ENCODE measurements around the gene RFNG. TPM values are rescaled to one million over a fixed set of nuclear protein-coding genes. Genes with fewer than 3 reads are reported as not detected.
A peak's percentile ranks its signal among the peaks of the same experiment; 100 is the strongest.

Gene RFNG
- total RNA-seq (29.8 TPM), polyA plus RNA-seq (ENCODE audit: insufficient read depth, low read depth, low replicate concordance) (47.3 TPM)
- long read RNA-seq, donor 1, transcript RFNG-201 (8 exons, 1,828 nt), result minor isoform, 6 of 27 reads
- long read RNA-seq, donor 1, transcript RFNG-209 (1 exons, 2,886 nt), result major isoform, 16 of 27 reads
- long read RNA-seq, donor 1, partial matches to known transcripts, result 0 of 27 reads
- long read RNA-seq, donor 1, other reads (novel, unspliced or antisense), result 0 of 27 reads
- long read RNA-seq, donor 2, transcript RFNG-201 (8 exons, 1,828 nt), result minor isoform, 6 of 25 reads
- long read RNA-seq, donor 2, transcript RFNG-209 (1 exons, 2,886 nt), result major isoform, 13 of 25 reads
- long read RNA-seq, donor 2, partial matches to known transcripts, result 0 of 25 reads
- long read RNA-seq, donor 2, other reads (novel, unspliced or antisense), result 0 of 25 reads
- long read RNA-seq, donor 3, transcript RFNG-209 (1 exons, 2,886 nt), result major isoform, 14 of 23 reads
- long read RNA-seq, donor 3, partial matches to known transcripts, result 0 of 23 reads
- long read RNA-seq, donor 3, other reads (novel, unspliced or antisense), result 0 of 23 reads
- long read RNA-seq, donor 4, transcript RFNG-209 (1 exons, 2,886 nt), result minor isoform, 7 of 131 reads
- long read RNA-seq, donor 4, transcript RFNG-201 (8 exons, 1,828 nt), result major isoform, 9 of 131 reads
- long read RNA-seq, donor 4, partial matches to known transcripts, result 86 of 131 reads
- long read RNA-seq, donor 4, other reads (novel, unspliced or antisense), result 28 of 131 reads
- long read RNA-seq, donor 5, partial matches to known transcripts, result 0 of 1 reads
- long read RNA-seq, donor 5, other reads (novel, unspliced or antisense), result 0 of 1 reads
- long read RNA-seq, donor 6, transcript RFNG-209 (1 exons, 2,886 nt), result major isoform, 8 of 16 reads
- long read RNA-seq, donor 6, transcript RFNG-201 (8 exons, 1,828 nt), result minor isoform, 6 of 16 reads
- long read RNA-seq, donor 6, partial matches to known transcripts, result 0 of 16 reads
- long read RNA-seq, donor 6, other reads (novel, unspliced or antisense), result 0 of 16 reads
- long read RNA-seq, donor 7, transcript RFNG-201 (8 exons, 1,828 nt), result major isoform, 17 of 42 reads
- long read RNA-seq, donor 7, transcript RFNG-209 (1 exons, 2,886 nt), result minor isoform, 7 of 42 reads
- long read RNA-seq, donor 7, partial matches to known transcripts, result 8 of 42 reads
- long read RNA-seq, donor 7, other reads (novel, unspliced or antisense), result 7 of 42 reads
- long read RNA-seq, donor 8, transcript RFNG-201 (8 exons, 1,828 nt), result major isoform, 12 of 24 reads
- long read RNA-seq, donor 8, transcript RFNG-209 (1 exons, 2,886 nt), result major isoform, 12 of 24 reads
- long read RNA-seq, donor 8, partial matches to known transcripts, result 0 of 24 reads
- long read RNA-seq, donor 8, other reads (novel, unspliced or antisense), result 0 of 24 reads
- long read RNA-seq, donor 9, transcript RFNG-209 (1 exons, 2,886 nt), result major isoform, 6 of 12 reads
- long read RNA-seq, donor 9, transcript RFNG-201 (8 exons, 1,828 nt), result minor isoform, 5 of 12 reads
- long read RNA-seq, donor 9, partial matches to known transcripts, result 0 of 12 reads
- long read RNA-seq, donor 9, other reads (novel, unspliced or antisense), result 0 of 12 reads
- long read RNA-seq, donor 10, transcript RFNG-209 (1 exons, 2,886 nt), result major isoform, 17 of 26 reads
- long read RNA-seq, donor 10, transcript RFNG-201 (8 exons, 1,828 nt), result minor isoform, 6 of 26 reads
- long read RNA-seq, donor 10, partial matches to known transcripts, result 0 of 26 reads
- long read RNA-seq, donor 10, other reads (novel, unspliced or antisense), result 0 of 26 reads

- Histone ChIP-seq H3K9me3 (ENCODE audit: control insufficient read depth in 2 of 3, insufficient read depth in 1 of 3, low read length in 3 of 3) (no peaks in the 10 kb centered on the region), H3K4me1 (ENCODE audit: control insufficient read depth in 2 of 3, insufficient read depth in 2 of 3, low read depth in 1 of 3, low read length in 3 of 3) (peaks cover 0 to 27% (median 8%) of the 10 kb centered on the region in 3 donors), H3K27me3 (ENCODE audit: control insufficient read depth, insufficient read depth, low read length) (no peaks in the 10 kb centered on the region), H3K36me3 (ENCODE audit: control insufficient read depth in 2 of 3, insufficient read depth in 3 of 3, low read length in 3 of 3) (peaks cover 2 to 9% (median 5%) of the 10 kb centered on the region in 3 donors), H3K4me3 (ENCODE audit: low read length in 3 of 3) (peak within 1 kb of the TSS; percentile 51 to 82 (median 80)), H3K9ac (ENCODE audit: low read length in 3 of 3) (peak within 1 kb of the TSS in 2 of 3 donors; percentile 46 to 69), H3K27ac (ENCODE audit: low read depth in 2 of 2, low read length in 2 of 2) (no peak within 1 kb of the TSS)
- intact Hi-C loops (cut with DNase I), result no loop called here
- FAIRE-seq (no peak), DNase-seq (peak; percentile 71 to 91 (median 87))
- TF ChIP-seq CTCF (IDR thresholded peaks at IDR 0.05; ENCODE audit: borderline replicate concordance, extremely low read depth, insufficient read depth), result no peak
These were observed at the start of gene RFNG, which contains the start of gene GPS1 for GRCh38 chr17:82051776-82052637. Gene RFNG (minus strand): TSS chr17:82051811. CDS start chr17:82051766, 45 bp downstream. Gene GPS1 (plus strand): TSS chr17:82051898. CDS start chr17:82051932, 34 bp downstream.

- no peak for DNase-seq
These were observed 49.7 kb upstream of the RFNG start for GRCh38 chr17:82101301-82101715.

More at GRCh38 chr17:82101301-82101715, 49.7 kb upstream of the RFNG start:
- TF ChIP-seq CTCF (IDR thresholded peaks at IDR 0.05; ENCODE audit: borderline replicate concordance, extremely low read depth, insufficient read depth), result no peak
- Histone ChIP-seq H3K9me3 (ENCODE audit: control insufficient read depth in 2 of 3, insufficient read depth in 1 of 3, low read length in 3 of 3) (no peaks in the 10 kb centered on the region), H3K27me3 (ENCODE audit: control insufficient read depth, insufficient read depth, low read length) (no peaks in the 10 kb centered on the region), H3K9ac (ENCODE audit: low read length in 3 of 3) (no peak overlapping the region), H3K27ac (ENCODE audit: low read depth in 2 of 2, low read length in 2 of 2) (peak overlapping the region; percentile 14 to 80), H3K36me3 (ENCODE audit: control insufficient read depth in 2 of 3, insufficient read depth in 3 of 3, low read length in 3 of 3) (no peaks in the 10 kb centered on the region), H3K4me3 (ENCODE audit: low read length in 3 of 3) (no peak overlapping the region), H3K4me1 (ENCODE audit: control insufficient read depth in 2 of 3, insufficient read depth in 2 of 3, low read depth in 1 of 3, low read length in 3 of 3) (peaks cover 0 to 50% (median 23%) of the 10 kb centered on the region in 3 donors)
- no peak for FAIRE-seq
- intact Hi-C loops (cut with DNase I), result no loop called here
